Prostate gland (tissue), 2 donors: ENCODE measurements around the gene PCDHA1.

Source experiments
- POLR2A ChIP-seq: fragments of 450-650 bp; IDR thresholded peaks from one replicate; pipeline ENCODE4 v1.6.1; 2016; ENCODE audit warnings: antibody characterized with exemption, mild to moderate bottlenecking
- TF ChIP-seq, protein P1 (sequence below), 4 experiments: fragments of 200-600 bp in 2 of 4; fragments of 450-650 bp in 2 of 4; sonication (generic) in 2 of 4; IDR thresholded peaks; 1 replicate in 3 of 4; 2 replicates in 1 of 4; pipeline ENCODE4 v1.5.1; 2016 to 2019; ENCODE audit warnings: antibody characterized with exemption in 4 of 4, mild to moderate bottlenecking in 2 of 4, moderate library complexity in 2 of 4

DNA sequence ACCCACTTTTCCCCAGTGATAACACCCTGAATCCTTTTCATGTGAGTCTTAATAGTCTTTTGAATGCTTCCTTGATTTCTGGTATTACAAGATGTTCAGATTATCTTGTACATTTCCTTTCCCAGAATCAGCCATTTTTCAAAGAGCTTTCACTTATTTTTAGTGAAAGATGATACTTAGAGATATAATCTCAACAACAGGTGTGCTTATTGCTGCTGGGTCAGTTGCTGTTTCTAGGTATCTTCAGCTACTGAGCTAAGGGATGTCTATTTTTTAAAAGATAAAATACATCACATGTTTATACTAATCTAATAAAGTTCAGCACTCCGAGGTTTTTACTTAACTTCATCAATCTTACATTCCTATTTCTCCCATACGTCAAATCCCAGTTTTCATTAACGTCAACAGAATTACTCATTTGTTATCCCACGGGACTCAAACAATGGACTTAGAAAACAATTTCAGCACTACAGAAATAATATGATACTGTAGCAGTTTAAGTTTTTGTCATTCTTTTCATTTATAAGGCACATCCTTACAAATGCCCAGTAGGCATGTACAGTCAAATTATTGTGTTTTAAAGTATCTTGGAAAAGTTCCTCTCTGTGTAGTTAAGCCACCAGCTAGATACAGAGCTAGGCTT, 149.1 kb downstream of the PCDHA1 start:
- TF ChIP-seq, protein P1, sequence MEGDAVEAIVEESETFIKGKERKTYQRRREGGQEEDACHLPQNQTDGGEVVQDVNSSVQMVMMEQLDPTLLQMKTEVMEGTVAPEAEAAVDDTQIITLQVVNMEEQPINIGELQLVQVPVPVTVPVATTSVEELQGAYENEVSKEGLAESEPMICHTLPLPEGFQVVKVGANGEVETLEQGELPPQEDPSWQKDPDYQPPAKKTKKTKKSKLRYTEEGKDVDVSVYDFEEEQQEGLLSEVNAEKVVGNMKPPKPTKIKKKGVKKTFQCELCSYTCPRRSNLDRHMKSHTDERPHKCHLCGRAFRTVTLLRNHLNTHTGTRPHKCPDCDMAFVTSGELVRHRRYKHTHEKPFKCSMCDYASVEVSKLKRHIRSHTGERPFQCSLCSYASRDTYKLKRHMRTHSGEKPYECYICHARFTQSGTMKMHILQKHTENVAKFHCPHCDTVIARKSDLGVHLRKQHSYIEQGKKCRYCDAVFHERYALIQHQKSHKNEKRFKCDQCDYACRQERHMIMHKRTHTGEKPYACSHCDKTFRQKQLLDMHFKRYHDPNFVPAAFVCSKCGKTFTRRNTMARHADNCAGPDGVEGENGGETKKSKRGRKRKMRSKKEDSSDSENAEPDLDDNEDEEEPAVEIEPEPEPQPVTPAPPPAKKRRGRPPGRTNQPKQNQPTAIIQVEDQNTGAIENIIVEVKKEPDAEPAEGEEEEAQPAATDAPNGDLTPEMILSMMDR (IDR thresholded peaks at IDR 0.05): no peak
- no peak for TF ChIP-seq POLR2A
